ENCODE measurements around the gene RORC. TPM values are rescaled to one million over a fixed set of nuclear protein-coding genes. Genes with fewer than 3 reads are reported as not detected.

The RORC gene
- total RNA-seq, 3 donors from 2014 or later: 7.8 to 48.6 (median 24.9) TPM

DNA sequence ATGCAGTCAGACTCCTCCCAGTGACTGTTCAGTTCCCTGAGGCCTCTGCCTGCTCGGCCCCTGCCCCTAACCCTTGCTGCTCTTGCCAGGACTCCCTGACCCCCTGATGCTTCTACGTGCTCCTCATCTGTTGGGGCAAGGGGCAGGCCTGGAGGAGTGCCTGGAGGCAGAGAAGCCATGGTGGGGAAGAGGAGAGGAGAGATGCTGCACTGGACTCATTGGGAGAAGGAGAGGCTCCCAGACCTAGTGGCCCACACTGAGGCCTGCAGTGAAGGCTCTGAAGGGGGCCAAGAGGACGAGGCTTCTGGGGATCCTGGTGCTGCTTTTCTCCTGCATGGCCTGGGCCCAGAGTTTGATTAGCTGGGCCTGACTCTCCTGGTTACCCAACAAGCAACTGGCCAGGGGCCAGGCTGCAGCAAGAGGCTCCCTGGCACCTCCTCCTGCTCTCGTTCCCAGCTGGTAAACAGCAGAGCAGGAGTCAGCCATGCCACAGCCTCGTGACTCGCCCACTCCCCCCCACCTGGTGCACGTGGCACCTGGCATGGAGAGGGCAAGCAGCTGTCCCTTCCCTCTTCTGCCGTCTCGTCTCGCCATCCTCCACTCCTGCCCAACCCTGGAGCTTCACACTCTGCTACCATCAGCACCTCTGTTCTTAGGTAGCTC, 847 bp upstream of the RORC start:
- Histone ChIP-seq H3K4me3 (peak overlapping the region in 2 of 3 donors; percentile 31 to 37), H3K27me3 (no peaks in the 10 kb centered on the region), H3K27ac (peak overlapping the region; percentile 91 to 95), H3K36me3 (no peaks in the 10 kb centered on the region), H3K4me1 (peaks cover 3 to 21% of the 10 kb centered on the region in 2 donors), H3K9me3 (no peaks in the 10 kb centered on the region)
- intact Hi-C loops (cut with DNase I; ENCODE audit: low total_unique reads): no loop called here
- peak; percentile 65 to 81 (median 73) for TF ChIP-seq POLR2AphosphoS5 (IDR thresholded peaks at IDR 0.05)
- TF ChIP-seq POLR2A (IDR thresholded peaks at IDR 0.05): no peak
- DNase-seq (ENCODE audit: low spot score in 2 of 2): peak; percentile 95 to 97

GRCh38 chr1:151831256-151831591, 378 bp downstream of the RORC start:
- DNase-seq (ENCODE audit: low spot score in 2 of 2): no peak
- intact Hi-C loops (cut with DNase I; ENCODE audit: low total_unique reads): no loop called here
- Histone ChIP-seq H3K27ac (peak overlapping the region; percentile 91 to 95), H3K4me3 (peak overlapping the region in 2 of 3 donors; percentile 57 to 64), H3K36me3 (no peaks in the 10 kb centered on the region), H3K4me1 (peaks cover 3 to 23% of the 10 kb centered on the region in 2 donors), H3K9me3 (no peaks in the 10 kb centered on the region), H3K27me3 (no peaks in the 10 kb centered on the region)
- no peak for TF ChIP-seq POLR2AphosphoS5 (IDR thresholded peaks at IDR 0.05)
- TF ChIP-seq POLR2A (IDR thresholded peaks at IDR 0.05): no peak
- TF ChIP-seq, protein P1, sequence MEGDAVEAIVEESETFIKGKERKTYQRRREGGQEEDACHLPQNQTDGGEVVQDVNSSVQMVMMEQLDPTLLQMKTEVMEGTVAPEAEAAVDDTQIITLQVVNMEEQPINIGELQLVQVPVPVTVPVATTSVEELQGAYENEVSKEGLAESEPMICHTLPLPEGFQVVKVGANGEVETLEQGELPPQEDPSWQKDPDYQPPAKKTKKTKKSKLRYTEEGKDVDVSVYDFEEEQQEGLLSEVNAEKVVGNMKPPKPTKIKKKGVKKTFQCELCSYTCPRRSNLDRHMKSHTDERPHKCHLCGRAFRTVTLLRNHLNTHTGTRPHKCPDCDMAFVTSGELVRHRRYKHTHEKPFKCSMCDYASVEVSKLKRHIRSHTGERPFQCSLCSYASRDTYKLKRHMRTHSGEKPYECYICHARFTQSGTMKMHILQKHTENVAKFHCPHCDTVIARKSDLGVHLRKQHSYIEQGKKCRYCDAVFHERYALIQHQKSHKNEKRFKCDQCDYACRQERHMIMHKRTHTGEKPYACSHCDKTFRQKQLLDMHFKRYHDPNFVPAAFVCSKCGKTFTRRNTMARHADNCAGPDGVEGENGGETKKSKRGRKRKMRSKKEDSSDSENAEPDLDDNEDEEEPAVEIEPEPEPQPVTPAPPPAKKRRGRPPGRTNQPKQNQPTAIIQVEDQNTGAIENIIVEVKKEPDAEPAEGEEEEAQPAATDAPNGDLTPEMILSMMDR (IDR thresholded peaks at IDR 0.05): no peak

GRCh38 chr1:151830055-151830454, 1.5 kb downstream of the RORC start:
- no peaks in the 10 kb centered on the region for H3K36me3 ChIP-seq
- no peaks in the 10 kb centered on the region for H3K9me3 ChIP-seq
- H3K27ac ChIP-seq: peak overlapping the region; percentile 91 to 95
- no peak for TF ChIP-seq POLR2AphosphoS5 (IDR thresholded peaks at IDR 0.05)
- TF ChIP-seq, protein P1 (IDR thresholded peaks at IDR 0.05): no peak
- no peak for TF ChIP-seq POLR2A (IDR thresholded peaks at IDR 0.05)
- peak overlapping the region in 2 of 3 donors; percentile 57 to 64 for H3K4me3 ChIP-seq
- intact Hi-C loops (cut with DNase I; ENCODE audit: low total_unique reads): no loop called here
- no peak for DNase-seq (ENCODE audit: low spot score in 2 of 2)
- H3K27me3 ChIP-seq: no peaks in the 10 kb centered on the region
- peaks cover 3 to 25% of the 10 kb centered on the region in 2 donors for H3K4me1 ChIP-seq

DNA sequence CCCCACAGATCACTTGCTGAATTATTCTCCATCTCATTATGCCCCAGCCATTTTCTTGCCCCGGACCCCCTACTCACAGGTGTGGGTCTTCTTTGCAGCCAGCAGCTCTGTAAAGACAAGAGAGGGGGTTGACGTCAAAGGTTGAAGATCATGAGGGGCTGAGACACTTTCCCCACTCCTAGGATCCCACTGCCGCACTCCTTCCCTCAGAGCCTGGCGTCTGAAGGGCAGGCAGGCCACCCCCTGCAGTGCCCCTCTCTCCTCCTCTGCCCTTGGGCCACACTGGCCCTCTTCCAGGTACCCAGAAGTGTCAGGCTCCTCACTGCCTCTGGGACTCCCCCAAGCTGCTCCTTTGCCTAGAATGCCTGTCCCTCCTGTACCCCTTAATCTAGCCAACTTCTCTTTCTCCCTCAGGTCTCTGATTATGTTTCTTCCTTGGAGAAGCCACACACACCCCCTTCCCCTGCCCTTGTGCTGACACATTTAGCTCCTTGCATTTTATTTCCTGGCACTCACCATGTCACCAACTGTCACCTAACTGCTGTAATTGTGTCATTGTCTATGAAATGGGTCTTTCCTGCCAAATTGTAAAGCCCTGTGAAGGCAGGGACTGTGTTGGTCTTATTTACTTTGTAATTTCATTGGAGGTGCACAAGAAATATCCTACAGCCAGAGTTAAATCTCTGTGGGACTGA, 2.1 kb downstream of the RORC start:
- no peaks in the 10 kb centered on the region for H3K36me3 ChIP-seq
- TF ChIP-seq, protein P1 (IDR thresholded peaks at IDR 0.05): no peak
- TF ChIP-seq POLR2A (IDR thresholded peaks at IDR 0.05): no peak
- TF ChIP-seq POLR2AphosphoS5 (IDR thresholded peaks at IDR 0.05): no peak
- H3K27me3 ChIP-seq: no peaks in the 10 kb centered on the region
- H3K9me3 ChIP-seq: no peaks in the 10 kb centered on the region
- H3K4me1 ChIP-seq: peaks cover 3 to 25% of the 10 kb centered on the region in 2 donors
- intact Hi-C loops (cut with DNase I; ENCODE audit: low total_unique reads): no loop called here
- H3K4me3 ChIP-seq: peak overlapping the region in 1 of 3 donors; percentile 64
- peak overlapping the region; percentile 91 to 95 for H3K27ac ChIP-seq
- no peak for DNase-seq (ENCODE audit: low spot score in 2 of 2)

- H3K27ac ChIP-seq: peak overlapping the region; percentile 91 to 95
- peaks cover 3 to 25% of the 10 kb centered on the region in 2 donors for H3K4me1 ChIP-seq
- DNase-seq (ENCODE audit: low spot score in 2 of 2): peak; percentile 79 to 86
These were observed 2.7 kb downstream of the RORC start for GRCh38 chr1:151828921-151829320.

More at GRCh38 chr1:151828921-151829320, 2.7 kb downstream of the RORC start:
- intact Hi-C loops (cut with DNase I; ENCODE audit: low total_unique reads): no loop called here
- H3K27me3 ChIP-seq: no peaks in the 10 kb centered on the region
- H3K4me3 ChIP-seq: no peak overlapping the region
- no peaks in the 10 kb centered on the region for H3K36me3 ChIP-seq
- no peaks in the 10 kb centered on the region for H3K9me3 ChIP-seq
- TF ChIP-seq POLR2A (IDR thresholded peaks at IDR 0.05) (no peak), POLR2AphosphoS5 (IDR thresholded peaks at IDR 0.05) (no peak)
- TF ChIP-seq, protein P1 (IDR thresholded peaks at IDR 0.05): no peak

All from breast epithelium (tissue), 4 donors.